HG02981 (cell line): Measurements from ENCODE around the gene C12orf42.
A peak's percentile ranks its signal among the peaks of the same experiment; 100 is the strongest.

ENCODE experiments used
- ATAC-seq: cut with Tn5 transposase; IDR thresholded peaks from one replicate; pipeline ENCODE4 v1.9.1; 2021; ENCODE audit warnings: mild to moderate bottlenecking, moderate library complexity; ENCODE audit not compliant: unreplicated experiment

Gene C12orf42

GRCh38 chr12:103273645-103274044, 222.1 kb downstream of the C12orf42 start:
- ATAC-seq, result peak; percentile 54

DNA sequence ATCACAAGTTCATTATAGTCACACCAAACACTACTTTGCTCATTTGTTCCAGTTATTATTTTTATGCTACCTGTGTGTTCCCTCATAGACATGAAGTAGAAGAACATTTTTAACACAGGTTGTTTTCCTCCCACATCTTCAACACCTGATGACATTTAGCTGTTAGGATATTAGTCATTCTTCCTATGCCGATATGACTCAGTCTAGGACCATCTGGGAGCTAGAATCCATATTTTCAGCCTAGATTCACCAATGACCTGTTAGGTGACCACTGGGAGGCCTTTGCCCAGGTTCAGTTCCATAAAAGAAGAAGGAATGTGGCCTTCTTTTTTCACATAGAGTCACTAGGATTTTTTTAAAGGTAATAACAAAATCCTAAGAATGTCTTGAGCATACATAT, 222.8 kb downstream of the C12orf42 start:
- ATAC-seq, result no peak

- no peak for ATAC-seq
Observed at GRCh38 chr12:103269946-103270345, 225.8 kb downstream of the C12orf42 start.

DNA sequence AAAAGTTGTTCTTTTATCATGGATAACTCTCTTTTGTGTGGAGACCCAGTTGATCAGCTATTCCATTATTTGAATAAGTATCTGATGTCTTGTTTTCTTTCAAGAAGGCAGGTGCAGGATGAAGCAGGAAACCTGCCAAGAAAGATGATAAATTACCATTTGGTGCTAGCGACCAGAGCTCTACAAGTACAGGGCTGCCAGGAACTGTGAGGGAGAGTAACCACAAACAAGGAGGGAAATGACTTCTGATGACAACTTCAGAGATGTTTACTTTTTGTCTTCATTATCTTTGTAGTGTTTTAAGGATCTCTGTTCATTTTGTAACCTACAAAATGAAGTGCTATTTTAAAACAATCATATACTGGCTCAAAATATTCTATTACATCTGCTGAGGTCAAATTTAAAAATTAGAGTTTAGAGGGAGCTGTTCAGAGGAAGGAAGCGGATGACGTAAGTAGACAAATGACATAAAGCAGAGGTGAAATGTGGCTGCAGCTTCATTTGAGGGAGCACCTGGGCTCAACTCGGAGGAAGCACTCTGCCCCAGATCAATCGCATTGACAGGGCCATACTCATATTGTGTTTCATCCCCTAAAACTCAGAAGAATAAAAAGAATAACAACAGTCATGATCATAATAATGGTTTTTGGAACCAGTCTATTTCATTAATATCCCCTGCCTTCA, 226.8 kb downstream of the C12orf42 start:
- ATAC-seq, result no peak

- no peak for ATAC-seq
Observed at GRCh38 chr12:103257763-103258162, 238.0 kb downstream of the C12orf42 start.
